ENCODE results near the gene CERS3.

- TF ChIP-seq CTCF (IDR thresholded peaks at IDR 0.05) (no peak), NFIC (IDR thresholded peaks at IDR 0.05; ENCODE audit: borderline replicate concordance) (no peak), FOXM1 (IDR thresholded peaks at IDR 0.05; ENCODE audit: low read depth) (no peak), ELF1 (IDR thresholded peaks at IDR 0.05) (no peak)
These were observed 154.8 kb downstream of the CERS3 start for GRCh38 chr15:100373942-100374341.
